A673 (cell line): ENCODE measurements around the gene ADM5. TPM values are rescaled to one million over a fixed set of nuclear protein-coding genes. Genes with fewer than 3 reads are reported as not detected.
"Not testable (repeated sequence)": the region's sequence is repeated elsewhere in the genome, so short reads cannot be mapped to it uniquely, and the experiment has no call there.

Source experiments
- BruUV-seq: library from RNA; stranded (reverse); fragments of 400-500 nt; replicated peaks from 2 replicates; lab custom pipeline; 2021; lab: Mats Ljungman, UMichigan
- CTCF ChIA-PET: fragments of 300-600 bp; sonication (Branson Sonifier 250); formaldehyde crosslinking; loops from one replicate; lab custom pipeline; 2022; ENCODE audit warnings: antibody characterized with exemption; lab: Charles Lee
- POLR2A ChIA-PET: fragments of 300-600 bp; sonication (Branson Sonifier 250); formaldehyde crosslinking; loops from one replicate; lab custom pipeline; 2022; ENCODE audit warnings: antibody characterized with exemption; ENCODE audit not compliant: low non-redundant PET; lab: Charles Lee
- DNase-seq: peaks from one replicate; pipeline ENCODE4 v3.0.0-alpha.2; 2015; ENCODE audit warnings: low spot score
- H3K27ac ChIP-seq: fragments of 200-600 bp; sonication (generic); 2 replicates; pipeline ENCODE4 v1.5.1; 2016; ENCODE audit warnings: mixed run types, low read depth, mild to moderate bottlenecking, mixed read lengths, antibody characterized with exemption, low read length; ENCODE audit not compliant: poor library complexity, severe bottlenecking
- H3K27me3 ChIP-seq: fragments of 200-600 bp; sonication (generic); replicated peaks from 2 replicates; pipeline ENCODE4 v1.6.1; 2017; ENCODE audit warnings: mixed run types, low read depth, mild to moderate bottlenecking, mixed read lengths, antibody characterized with exemption, low read length; ENCODE audit not compliant: insufficient read depth, poor library complexity
- H3K36me3 ChIP-seq: fragments of 200-600 bp; sonication (generic); 2 replicates; pipeline ENCODE4 v1.6.1; 2016; ENCODE audit warnings: mixed run types, mild to moderate bottlenecking, mixed read lengths, antibody characterized with exemption, low read length; ENCODE audit not compliant: insufficient read depth, poor library complexity, severe bottlenecking
- H3K4me1 ChIP-seq: fragments of 200-600 bp; sonication (generic); 2 replicates; pipeline ENCODE4 v1.6.1; 2017; ENCODE audit warnings: mixed run types, mild to moderate bottlenecking, mixed read lengths, antibody characterized with exemption, low read length; ENCODE audit not compliant: insufficient read depth, poor library complexity, severe bottlenecking
- H3K4me3 ChIP-seq: fragments of 200-600 bp; sonication (generic); 2 replicates; pipeline ENCODE4 v1.5.1; 2016; ENCODE audit warnings: low read depth, mixed run types, mild to moderate bottlenecking, mixed read lengths, low read length; ENCODE audit not compliant: poor library complexity, severe bottlenecking
- H3K9me3 ChIP-seq: fragments of 200-600 bp; sonication (generic); 2 replicates; pipeline ENCODE4 v1.6.1; 2016; ENCODE audit warnings: mixed run types, low read depth, mild to moderate bottlenecking, mixed read lengths, antibody characterized with exemption, low read length; ENCODE audit not compliant: poor library complexity, severe bottlenecking
- EZH2 ChIP-seq: fragments of 200-600 bp; sonication (generic); IDR thresholded peaks from 2 replicates; pipeline ENCODE4 v1.6.1; 2017; ENCODE audit warnings: borderline replicate concordance, low read depth, mild to moderate bottlenecking, mixed read lengths, antibody characterized with exemption, low read length; ENCODE audit not compliant: poor library complexity, severe bottlenecking
- intact Hi-C: fragments of 100-400 bp; cut with micrococcal nuclease; formaldehyde crosslinking; loops from one replicate; pipeline ENCODE4 v1.10.0; 2022; ENCODE audit not compliant: unreplicated experiment
- total RNA-seq: library from RNA; stranded (reverse); gene quantifications from 2 replicates; pipeline ENCODE4 v1.2.3, GENCODE V29; 2021
- TF ChIP-seq, protein P1 (sequence below): fragments of 300-800, 200-600 bp; sonication (generic); conservative IDR thresholded peaks from 2 replicates; pipeline ENCODE4 v1.5.1; 2017; ENCODE audit warnings: low read depth, mild to moderate bottlenecking, antibody characterized with exemption, low read length, moderate library complexity, mixed read lengths

The ADM5 gene
- total RNA-seq, 1 experiment from 2014 or later, result 4.3 TPM

DNA sequence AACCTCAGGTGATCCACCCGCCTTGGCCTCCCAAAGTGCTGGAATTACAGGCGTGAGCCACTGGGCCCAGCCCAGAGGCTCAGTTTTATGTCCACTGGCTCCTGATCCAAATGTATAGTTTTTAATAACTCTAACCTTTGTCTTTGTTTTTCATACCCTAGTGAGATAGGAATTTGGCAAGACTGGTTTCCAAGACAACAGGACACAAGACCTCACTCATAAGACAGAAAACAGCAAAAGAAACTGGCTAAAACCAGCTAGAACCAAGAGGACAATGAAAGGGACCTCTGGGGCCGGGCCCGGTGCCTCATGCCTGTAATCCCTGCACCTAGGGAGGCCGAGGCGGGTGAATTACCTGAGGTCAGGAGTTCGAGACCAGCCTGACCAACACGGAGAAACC, 29.1 kb downstream of the ADM5 start:
- Histone ChIP-seq H3K4me3 (no peak overlapping the region), H3K36me3 (no peaks in the 10 kb centered on the region), H3K27me3 (no peaks in the 10 kb centered on the region), H3K9me3 (no peaks in the 10 kb centered on the region), H3K27ac (no peak overlapping the region), H3K4me1 (no peaks in the 10 kb centered on the region)
- intact Hi-C loops, result no loop called here
- POLR2A ChIA-PET, result no interaction called here
- no TSS peak for BruUV-seq
- no peak for TF ChIP-seq EZH2
- TF ChIP-seq, protein P1, sequence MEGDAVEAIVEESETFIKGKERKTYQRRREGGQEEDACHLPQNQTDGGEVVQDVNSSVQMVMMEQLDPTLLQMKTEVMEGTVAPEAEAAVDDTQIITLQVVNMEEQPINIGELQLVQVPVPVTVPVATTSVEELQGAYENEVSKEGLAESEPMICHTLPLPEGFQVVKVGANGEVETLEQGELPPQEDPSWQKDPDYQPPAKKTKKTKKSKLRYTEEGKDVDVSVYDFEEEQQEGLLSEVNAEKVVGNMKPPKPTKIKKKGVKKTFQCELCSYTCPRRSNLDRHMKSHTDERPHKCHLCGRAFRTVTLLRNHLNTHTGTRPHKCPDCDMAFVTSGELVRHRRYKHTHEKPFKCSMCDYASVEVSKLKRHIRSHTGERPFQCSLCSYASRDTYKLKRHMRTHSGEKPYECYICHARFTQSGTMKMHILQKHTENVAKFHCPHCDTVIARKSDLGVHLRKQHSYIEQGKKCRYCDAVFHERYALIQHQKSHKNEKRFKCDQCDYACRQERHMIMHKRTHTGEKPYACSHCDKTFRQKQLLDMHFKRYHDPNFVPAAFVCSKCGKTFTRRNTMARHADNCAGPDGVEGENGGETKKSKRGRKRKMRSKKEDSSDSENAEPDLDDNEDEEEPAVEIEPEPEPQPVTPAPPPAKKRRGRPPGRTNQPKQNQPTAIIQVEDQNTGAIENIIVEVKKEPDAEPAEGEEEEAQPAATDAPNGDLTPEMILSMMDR, result no peak
- no peak for DNase-seq
- CTCF ChIA-PET, result interaction anchor here (0.6 to 0.8 kb wide), 2 partner anchors 101 to 332 kb away, joined by 3 to 4 read pairs; no protein-coding TSS in a partner anchor

DNA sequence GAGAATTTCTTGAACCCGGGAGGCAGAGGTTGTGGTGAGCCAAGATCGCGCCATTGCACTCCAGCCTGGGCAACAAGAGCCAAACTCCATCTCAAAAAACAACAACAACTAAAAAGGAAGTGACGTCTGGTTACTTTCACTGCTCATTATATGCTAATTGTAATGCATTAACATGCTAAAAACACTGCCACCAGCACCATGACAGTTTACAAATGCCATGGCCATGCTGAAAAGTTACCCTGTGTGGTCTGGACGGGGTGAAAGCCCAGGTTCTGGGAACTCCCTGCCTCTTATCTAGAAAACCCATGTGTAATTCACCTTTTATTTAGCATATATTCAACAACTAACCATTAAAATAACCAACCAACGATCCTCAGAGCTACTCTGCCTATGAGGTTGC, 29.6 kb downstream of the ADM5 start:
- TF ChIP-seq, protein P1, result no peak
- TF ChIP-seq EZH2, result no peak
- Histone ChIP-seq H3K36me3 (no peaks in the 10 kb centered on the region), H3K27ac (no peak overlapping the region), H3K27me3 (no peaks in the 10 kb centered on the region), H3K9me3 (no peaks in the 10 kb centered on the region), H3K4me1 (no peaks in the 10 kb centered on the region), H3K4me3 (no peak overlapping the region)
- CTCF ChIA-PET, result interaction anchor here (0.6 to 0.8 kb wide), 2 partner anchors 32 to 332 kb away, joined by 3 to 9 read pairs; no protein-coding TSS in a partner anchor
- no TSS peak for BruUV-seq
- no peak for DNase-seq
- POLR2A ChIA-PET, result no interaction called here
- intact Hi-C loops, result no loop called here

DNA sequence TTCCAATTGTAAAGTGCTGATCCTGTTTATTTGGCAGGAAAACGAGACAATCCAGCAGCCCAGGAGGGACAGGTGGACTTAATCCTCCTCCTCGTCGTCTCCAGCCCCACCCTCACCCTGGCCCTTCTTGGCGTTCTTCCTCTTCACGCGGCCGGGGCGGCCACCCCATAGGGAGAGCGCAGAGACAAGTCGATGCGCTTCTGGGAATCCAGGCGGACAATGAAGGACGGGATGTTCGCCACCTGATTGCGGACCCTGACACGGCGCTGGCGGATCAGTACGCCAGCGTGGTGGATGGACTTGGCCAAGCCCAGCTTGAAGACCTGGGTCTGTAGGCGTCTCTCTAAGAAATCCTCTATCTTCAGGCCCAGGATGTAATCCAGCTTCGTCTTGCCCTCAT, 30.0 kb downstream of the ADM5 start:
- H3K9me3 ChIP-seq, POLR2A ChIA-PET, H3K4me3 ChIP-seq, intact Hi-C loops, H3K27me3 ChIP-seq, BruUV-seq, DNase-seq, H3K36me3 ChIP-seq, H3K27ac ChIP-seq, H3K4me1 ChIP-seq: not testable (repeated sequence)
- CTCF ChIA-PET, result interaction anchor here (0.6 kb wide), 2 partner anchors 32 to 85 kb away, joined by 9 read pairs; no protein-coding TSS in a partner anchor
